Left lung (tissue), 10 donors: ENCODE results near the gene TYW5. TPM values are rescaled to one million over a fixed set of nuclear protein-coding genes. Genes with fewer than 3 reads are reported as not detected.

Experiments used
- ATAC-seq: fragments of 200-7000 bp; cut with Tn5 transposase; one replicate; pipeline ENCODE4 v1.9.1; 2020; ENCODE audit warnings: moderate library complexity
- DNase-seq, 4 donors: peaks; one replicate each; pipeline ENCODE4 v3.0.0-alpha.2; 2013 to 2020
- H3K27ac ChIP-seq, 2 donors: fragments of 200-600 bp; sonication (generic) in 1 of 2; one replicate each; pipeline versions ENCODE4 v1.5.0 to v1.8.0; 2020 to 2021
- H3K27me3 ChIP-seq, 2 donors: fragments of 200-600 bp; sonication (generic) in 1 of 2; one replicate each; pipeline versions ENCODE4 v1.5.0 to v1.8.0; 2020 to 2021
- H3K36me3 ChIP-seq, 2 donors: fragments of 200-600 bp; sonication (generic) in 1 of 2; one replicate each; pipeline versions ENCODE4 v1.5.0 to v1.8.0; 2020 to 2021
- H3K4me1 ChIP-seq, 2 donors: fragments of 200-600 bp; one replicate each; pipeline ENCODE4 v1.8.0; 2021
- H3K4me3 ChIP-seq, 2 donors: fragments of 200-600 bp; sonication (generic) in 1 of 2; one replicate each; pipeline versions ENCODE4 v1.5.0 to v1.8.0; 2020 to 2021; ENCODE audit warnings: mild to moderate bottlenecking in 1 of 2
- H3K9me3 ChIP-seq, 2 donors: fragments of 200-600 bp; sonication (generic) in 1 of 2; one replicate each; pipeline versions ENCODE4 v1.5.0 to v1.8.0; 2020 to 2021
- intact Hi-C, 2 donors: fragments of 100-400 bp; cut with DNase I; formaldehyde crosslinking; loops; one replicate each; pipeline versions ENCODE4 v1.11.2 to v1.14.2; 2022
- polyA plus RNA-seq, 6 donors: library from polyadenylated mRNA; unstranded; fragments of 120-200 nt; gene quantifications; one replicate each; pipeline ENCODE4 v1.2.1, GENCODE V29; 2013; ENCODE audit not compliant: insufficient read length in 6 of 6
- total RNA-seq, 2 donors: library from RNA; stranded (reverse); fragmentation: NEBNext Ultra II Directional; extraction: Animal tissue kit (Norgen Biotek cat#: 25700); gene quantifications; one replicate each; pipeline ENCODE4 v1.2.1, GENCODE V29; 2021
- TF ChIP-seq, protein P1 (sequence below), 2 donors: fragments of 200-600 bp; sonication (generic) in 1 of 2; IDR thresholded peaks; one replicate each; pipeline versions ENCODE4 v1.5.0 to v1.8.0; 2021; ENCODE audit warnings: antibody characterized with exemption in 2 of 2
- donor health status: DM: no; HTN: yes; CAD: no.
- donor health status: DM: no; HTN: no; CAD: no.

The TYW5 gene
- total and polyA plus RNA-seq, 8 donors, result 6.2 to 21.0 (median 16.9) TPM

DNA sequence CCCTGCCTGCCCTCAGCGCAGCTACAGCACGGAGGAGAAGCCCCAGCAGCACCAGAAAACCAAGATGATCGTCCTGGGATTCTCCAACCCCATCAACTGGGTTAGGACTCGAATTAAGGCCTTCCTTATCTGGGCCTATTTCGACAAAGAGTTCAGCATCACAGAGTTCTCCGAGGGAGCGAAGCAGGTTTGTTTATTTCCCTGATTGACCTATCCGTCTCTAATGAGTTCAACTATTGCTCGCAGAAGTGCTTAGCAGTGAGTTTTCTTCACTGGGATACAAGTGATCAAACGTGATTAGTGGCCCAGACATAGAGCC, 730 bp upstream of the TYW5 start:
- Histone ChIP-seq H3K27ac (peak overlapping the region; percentile 88 to 95), H3K4me3 (peak overlapping the region; percentile 83 to 95), H3K4me1 (peaks cover 11 to 38% of the 10 kb centered on the region in 2 donors), H3K27me3 (no peaks in the 10 kb centered on the region), H3K9me3 (no peaks in the 10 kb centered on the region), H3K36me3 (peaks cover 0 to 25% of the 10 kb centered on the region in 2 donors)
- TF ChIP-seq, protein P1, sequence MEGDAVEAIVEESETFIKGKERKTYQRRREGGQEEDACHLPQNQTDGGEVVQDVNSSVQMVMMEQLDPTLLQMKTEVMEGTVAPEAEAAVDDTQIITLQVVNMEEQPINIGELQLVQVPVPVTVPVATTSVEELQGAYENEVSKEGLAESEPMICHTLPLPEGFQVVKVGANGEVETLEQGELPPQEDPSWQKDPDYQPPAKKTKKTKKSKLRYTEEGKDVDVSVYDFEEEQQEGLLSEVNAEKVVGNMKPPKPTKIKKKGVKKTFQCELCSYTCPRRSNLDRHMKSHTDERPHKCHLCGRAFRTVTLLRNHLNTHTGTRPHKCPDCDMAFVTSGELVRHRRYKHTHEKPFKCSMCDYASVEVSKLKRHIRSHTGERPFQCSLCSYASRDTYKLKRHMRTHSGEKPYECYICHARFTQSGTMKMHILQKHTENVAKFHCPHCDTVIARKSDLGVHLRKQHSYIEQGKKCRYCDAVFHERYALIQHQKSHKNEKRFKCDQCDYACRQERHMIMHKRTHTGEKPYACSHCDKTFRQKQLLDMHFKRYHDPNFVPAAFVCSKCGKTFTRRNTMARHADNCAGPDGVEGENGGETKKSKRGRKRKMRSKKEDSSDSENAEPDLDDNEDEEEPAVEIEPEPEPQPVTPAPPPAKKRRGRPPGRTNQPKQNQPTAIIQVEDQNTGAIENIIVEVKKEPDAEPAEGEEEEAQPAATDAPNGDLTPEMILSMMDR (IDR thresholded peaks at IDR 0.05), result no peak
- DNase-seq, result no peak
- intact Hi-C loops, result no loop called here
- no peak for ATAC-seq

DNA sequence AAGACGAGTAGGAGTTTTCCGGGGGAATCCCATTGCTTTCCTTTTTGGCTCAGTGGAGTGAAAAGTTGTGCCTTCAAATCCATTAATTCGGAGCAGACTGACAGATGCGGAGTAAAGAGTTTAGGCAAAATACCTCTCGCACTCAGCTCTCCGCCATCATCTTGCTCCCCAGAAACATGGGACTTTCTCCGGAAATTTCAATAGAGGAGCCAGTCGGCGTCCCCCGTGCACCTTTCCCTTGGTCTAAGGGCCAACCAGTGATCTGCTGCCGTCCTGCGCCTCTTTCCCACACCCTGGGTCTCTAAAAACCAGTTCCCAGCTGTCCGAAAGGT, 318 bp downstream of the TYW5 start:
- peaks cover 0 to 14% of the 10 kb centered on the region in 2 donors for H3K36me3 ChIP-seq
- TF ChIP-seq, protein P1 (IDR thresholded peaks at IDR 0.05), result no peak
- ATAC-seq, result peak; percentile 68
- H3K27me3 ChIP-seq, result no peaks in the 10 kb centered on the region
- peak overlapping the region; percentile 83 to 95 for H3K4me3 ChIP-seq
- DNase-seq, result no peak
- intact Hi-C loops, result no loop called here
- H3K27ac ChIP-seq, result peak overlapping the region; percentile 88 to 95
- peaks cover 11 to 38% of the 10 kb centered on the region in 2 donors for H3K4me1 ChIP-seq
- no peaks in the 10 kb centered on the region for H3K9me3 ChIP-seq

DNA sequence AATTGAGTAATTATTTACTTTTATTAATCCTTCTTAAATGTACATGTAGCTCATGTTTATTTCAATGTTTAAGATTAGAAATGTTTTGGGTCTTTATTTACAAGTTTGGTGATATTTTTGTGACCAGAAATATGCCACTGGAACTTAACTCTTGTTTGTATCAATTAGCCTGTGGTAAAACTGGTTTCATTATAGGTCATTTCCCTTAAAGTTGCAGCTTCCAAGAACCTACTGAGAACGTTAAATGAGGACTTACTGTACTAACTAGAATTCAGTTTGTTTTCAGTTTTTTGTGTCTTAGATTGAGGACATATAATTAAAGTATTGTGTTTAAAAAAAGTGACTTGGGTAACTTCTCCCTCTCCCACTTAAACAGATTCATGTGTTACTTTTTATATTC, 4.3 kb downstream of the TYW5 start:
- Histone ChIP-seq H3K9me3 (no peaks in the 10 kb centered on the region), H3K4me3 (no peak overlapping the region), H3K4me1 (peaks cover 8 to 25% of the 10 kb centered on the region in 2 donors), H3K27me3 (no peaks in the 10 kb centered on the region), H3K27ac (no peak overlapping the region), H3K36me3 (peaks cover 0 to 16% of the 10 kb centered on the region in 2 donors)
- DNase-seq, result no peak
- intact Hi-C loops, result no loop called here
- no peak for ATAC-seq
- TF ChIP-seq, protein P1 (IDR thresholded peaks at IDR 0.05), result no peak

DNA sequence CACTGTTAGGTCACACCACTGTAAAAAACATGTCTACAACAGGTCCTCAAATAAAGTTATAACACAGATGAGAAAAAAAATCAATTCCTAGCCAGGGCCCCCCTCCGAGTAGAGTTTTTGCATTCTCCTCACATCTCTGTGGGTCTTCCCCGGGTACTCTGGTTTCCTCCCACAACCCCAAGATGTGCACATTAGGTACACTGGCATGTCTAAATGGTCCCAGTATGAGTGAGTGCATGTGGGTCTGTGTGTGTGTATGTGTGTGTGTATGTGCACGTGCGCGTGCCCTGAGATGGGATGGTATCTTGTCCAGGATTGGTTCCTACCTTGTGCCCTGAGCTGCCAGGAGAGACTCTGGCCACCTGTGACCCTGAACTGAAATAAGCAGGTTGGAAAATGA, 4.9 kb downstream of the TYW5 start:
- ATAC-seq, result no peak
- intact Hi-C loops, result no loop called here

DNA sequence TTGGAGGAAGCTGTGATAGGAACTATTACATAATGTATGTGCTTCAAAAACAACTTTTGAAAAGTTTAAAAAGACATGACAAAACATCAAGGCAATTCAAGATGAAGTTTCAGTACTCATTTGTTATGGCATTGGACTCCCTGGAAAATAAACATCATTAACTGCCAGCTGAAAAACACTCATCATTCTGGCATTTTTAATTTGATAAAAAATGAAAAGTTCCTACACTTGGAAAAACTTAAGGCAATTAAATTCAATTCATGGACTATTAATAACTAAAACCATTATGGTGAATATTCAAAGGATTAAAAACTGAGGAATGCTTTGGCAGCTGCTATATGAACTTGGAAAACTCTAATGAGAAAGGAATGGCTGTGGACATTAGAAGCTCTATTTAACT, 8.5 kb downstream of the TYW5 start:
- peaks cover 0 to 44% of the 10 kb centered on the region in 2 donors for H3K36me3 ChIP-seq
- peak overlapping the region in 1 of 2 donors; percentile 45 for H3K27ac ChIP-seq

More for the DNA sequence above, 4.9 kb downstream of the TYW5 start:
- no peak overlapping the region for H3K4me3 ChIP-seq
- TF ChIP-seq, protein P1 (IDR thresholded peaks at IDR 0.05), result no peak
- no peaks in the 10 kb centered on the region for H3K27me3 ChIP-seq
- peaks cover 0 to 22% of the 10 kb centered on the region in 2 donors for H3K36me3 ChIP-seq
- no peak overlapping the region for H3K27ac ChIP-seq
- no peak for DNase-seq
- peaks cover 8 to 25% of the 10 kb centered on the region in 2 donors for H3K4me1 ChIP-seq
- H3K9me3 ChIP-seq, result no peaks in the 10 kb centered on the region

More for the DNA sequence above, 8.5 kb downstream of the TYW5 start:
- H3K9me3 ChIP-seq, result no peaks in the 10 kb centered on the region
- H3K4me1 ChIP-seq, result peaks cover 0 to 5% of the 10 kb centered on the region in 2 donors
- intact Hi-C loops, result no loop called here
- TF ChIP-seq, protein P1 (IDR thresholded peaks at IDR 0.05), result no peak
- ATAC-seq, result no peak
- no peak for DNase-seq
- H3K4me3 ChIP-seq, result no peak overlapping the region
- no peaks in the 10 kb centered on the region for H3K27me3 ChIP-seq
